Esophagus mucosa (tissue), 1 donor: ENCODE data around the gene PTPN13. TPM values are rescaled to one million over a fixed set of nuclear protein-coding genes. Genes with fewer than 3 reads are reported as not detected.
"Not testable (repeated sequence)": the region's sequence is repeated elsewhere in the genome, so short reads cannot be mapped to it uniquely, and the experiment has no call there.

Source experiments
- ATAC-seq: fragments of 200-7000 bp; cut with Tn5 transposase; one replicate; pipeline ENCODE4 v1.9.1; 2020
- total RNA-seq: library from RNA; stranded (reverse); gene quantifications from one replicate; pipeline ENCODE4 v1.2.4, GENCODE V29; 2023
- donor health status: DM: yes; HTN: yes; CAD: no.

Gene PTPN13
- total RNA-seq, 1 donor from 2014 or later, result 87.3 TPM

GRCh38 chr4:86718152-86718551 is 124.0 kb downstream of the PTPN13 start:
- no peak for ATAC-seq

GRCh38 chr4:86719149-86719548 is 125.0 kb downstream of the PTPN13 start:
- not testable (repeated sequence) for ATAC-seq

DNA sequence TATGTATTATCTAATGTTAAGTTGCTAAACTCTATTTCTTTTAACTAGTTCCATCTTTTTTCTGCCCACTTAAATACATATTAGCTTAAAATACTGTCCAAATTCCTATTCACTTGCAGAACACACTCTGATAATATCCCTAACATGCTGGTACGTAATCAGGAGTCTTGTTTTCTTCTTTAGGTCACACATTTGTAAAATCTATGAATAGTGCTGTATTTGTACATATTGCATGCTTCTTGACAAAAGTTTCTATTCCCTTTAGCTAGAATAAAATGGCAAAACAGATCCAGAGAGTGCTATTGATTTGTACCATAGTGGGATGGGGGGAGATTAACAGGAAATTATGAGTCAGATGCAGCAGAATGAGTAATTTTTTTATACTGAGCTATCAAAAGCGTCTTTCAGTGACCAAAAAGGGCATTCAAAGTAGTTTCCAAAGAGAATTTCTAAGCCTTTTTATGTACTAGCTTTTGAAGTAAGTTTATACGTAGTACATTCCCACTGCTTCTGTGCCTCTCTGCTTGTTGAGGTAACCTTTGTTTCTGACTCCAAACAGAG is 126.5 kb downstream of the PTPN13 start:
- ATAC-seq, result no peak

GRCh38 chr4:86721412-86721811 is 127.3 kb downstream of the PTPN13 start:
- ATAC-seq, result no peak

DNA sequence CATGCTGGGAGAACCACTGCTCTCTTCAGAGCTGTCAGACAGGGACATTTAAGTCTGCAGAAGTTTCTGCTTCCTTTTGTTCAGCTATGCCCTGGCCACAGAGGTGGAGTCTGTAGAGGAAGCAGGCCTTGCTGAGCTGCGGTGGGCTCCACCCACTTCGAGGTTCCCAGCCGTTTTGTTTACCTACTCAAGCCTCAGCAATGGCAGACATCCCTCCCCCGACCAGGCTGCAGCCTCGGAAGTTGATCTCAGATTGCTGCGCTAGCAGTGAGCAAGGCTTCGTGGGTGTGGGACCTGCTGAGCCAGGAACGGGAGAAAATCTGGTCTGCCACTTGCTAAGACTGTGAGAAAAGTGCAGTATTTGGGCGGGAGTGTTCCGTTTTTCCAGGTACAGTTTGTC is 136.2 kb downstream of the PTPN13 start:
- ATAC-seq, result no peak

DNA sequence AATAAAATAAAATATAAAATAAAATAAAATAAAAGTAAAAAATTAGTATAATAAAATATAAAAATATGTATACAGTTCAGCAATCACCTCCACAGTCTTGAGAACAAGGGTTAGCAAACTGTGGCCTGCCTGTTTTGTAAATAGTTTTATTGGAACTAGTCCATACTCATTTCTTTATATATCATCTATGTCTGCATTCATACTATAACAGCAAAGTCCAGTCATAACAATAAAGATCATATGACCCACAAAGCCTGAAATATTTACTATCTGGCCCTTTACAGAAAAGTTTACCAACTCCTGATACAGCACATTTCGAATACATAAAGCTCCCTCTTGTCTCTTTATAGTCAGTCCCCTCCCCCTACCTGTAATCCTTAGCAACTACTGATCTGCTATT is 143.1 kb downstream of the PTPN13 start:
- no peak for ATAC-seq

GRCh38 chr4:86741846-86742245 is 147.7 kb downstream of the PTPN13 start:
- ATAC-seq, result no peak

GRCh38 chr4:86744570-86744969 is 150.5 kb downstream of the PTPN13 start:
- peak; percentile 55 for ATAC-seq

- no peak for ATAC-seq
Measured at GRCh38 chr4:86749121-86749520, 155.0 kb downstream of the PTPN13 start.

DNA sequence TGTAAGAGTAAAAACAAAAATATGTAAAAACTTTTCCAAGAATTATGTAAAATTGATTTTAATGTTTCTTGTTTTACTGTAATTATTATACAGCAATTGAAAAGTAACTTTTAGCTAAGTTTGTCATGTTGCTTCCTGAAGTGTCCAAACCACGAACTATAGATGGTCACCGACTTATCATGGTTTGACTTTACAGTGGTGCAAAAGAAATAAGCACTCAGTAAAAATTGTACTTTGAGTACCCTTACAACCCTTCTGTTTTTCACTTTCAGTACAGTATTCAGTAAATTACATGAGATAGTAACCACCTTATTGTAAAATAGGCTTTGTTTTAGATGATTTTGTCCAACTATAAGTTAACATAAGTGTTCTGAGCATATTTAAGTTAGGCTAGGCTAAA is 161.3 kb downstream of the PTPN13 start:
- ATAC-seq, result no peak

- ATAC-seq, result peak; percentile 71
Measured at GRCh38 chr4:86757468-86757867, 163.4 kb downstream of the PTPN13 start.

DNA sequence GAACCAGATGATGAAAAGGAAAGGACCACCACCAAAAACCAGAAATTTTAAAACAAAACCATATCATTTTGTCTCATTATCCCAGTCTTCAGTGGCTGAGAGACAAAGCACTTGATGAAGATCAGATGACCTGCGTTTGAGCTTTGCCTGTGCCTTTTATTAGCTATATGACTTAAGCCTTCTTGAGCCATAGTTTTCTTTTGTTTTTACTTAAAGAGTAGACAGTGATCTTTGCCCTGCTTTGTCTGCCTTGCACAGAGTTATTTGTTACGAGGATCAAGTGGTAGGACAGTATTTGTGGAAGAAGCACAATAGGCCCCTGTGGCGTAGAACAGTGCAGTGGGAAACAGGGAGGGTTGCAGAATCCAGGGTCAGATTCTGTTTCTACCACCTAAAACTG is 165.2 kb downstream of the PTPN13 start:
- ATAC-seq, result no peak

DNA sequence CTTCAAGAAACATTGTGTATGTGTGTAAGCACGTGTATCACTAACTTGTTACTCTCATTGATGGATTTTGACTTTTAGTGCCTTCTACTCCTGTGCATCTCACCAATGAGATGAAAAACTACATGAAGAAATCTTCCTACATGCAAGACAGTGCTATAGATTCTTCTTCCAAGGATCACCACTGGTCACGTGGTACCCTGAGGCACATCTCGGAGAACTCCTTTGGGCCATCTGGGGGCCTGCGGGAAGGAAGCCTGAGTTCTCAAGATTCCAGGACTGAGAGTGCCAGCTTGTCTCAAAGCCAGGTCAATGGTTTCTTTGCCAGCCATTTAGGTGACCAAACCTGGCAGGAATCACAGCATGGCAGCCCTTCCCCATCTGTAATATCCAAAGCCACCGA is 168.5 kb downstream of the PTPN13 start:
- ATAC-seq, result no peak

- ATAC-seq, result no peak
Measured at GRCh38 chr4:86769794-86770193, 175.7 kb downstream of the PTPN13 start.

GRCh38 chr4:86771141-86771540 is 177.0 kb downstream of the PTPN13 start:
- ATAC-seq, result no peak

- no peak for ATAC-seq
Measured at GRCh38 chr4:86775061-86775460, 180.9 kb downstream of the PTPN13 start.

GRCh38 chr4:86778175-86778574 is 184.1 kb downstream of the PTPN13 start:
- no peak for ATAC-seq

- no peak for ATAC-seq
Measured at GRCh38 chr4:86788826-86789225, 194.7 kb downstream of the PTPN13 start.

DNA sequence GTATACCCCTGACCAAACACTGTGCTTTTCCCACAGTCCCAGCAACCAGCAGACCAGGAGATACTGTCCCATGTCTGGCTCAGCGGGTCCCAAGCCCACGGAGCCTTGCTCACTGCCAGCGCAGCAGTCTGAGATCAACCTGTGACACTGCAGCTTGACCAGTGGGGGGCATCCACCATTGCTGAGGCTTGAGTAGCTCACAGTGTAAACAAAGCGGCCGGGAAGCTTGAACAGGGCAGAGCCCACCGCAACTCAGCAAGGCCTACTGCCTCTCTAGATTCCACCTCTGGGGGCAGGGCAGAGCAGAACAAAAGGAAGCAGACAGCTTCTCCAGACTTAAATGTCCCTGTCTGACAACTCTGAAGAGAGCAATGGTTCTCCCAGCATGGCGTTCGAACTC is 197.0 kb downstream of the PTPN13 start:
- ATAC-seq, result no peak

- ATAC-seq, result peak; percentile 20
Measured at GRCh38 chr4:86809809-86810208, 215.7 kb downstream of the PTPN13 start.

DNA sequence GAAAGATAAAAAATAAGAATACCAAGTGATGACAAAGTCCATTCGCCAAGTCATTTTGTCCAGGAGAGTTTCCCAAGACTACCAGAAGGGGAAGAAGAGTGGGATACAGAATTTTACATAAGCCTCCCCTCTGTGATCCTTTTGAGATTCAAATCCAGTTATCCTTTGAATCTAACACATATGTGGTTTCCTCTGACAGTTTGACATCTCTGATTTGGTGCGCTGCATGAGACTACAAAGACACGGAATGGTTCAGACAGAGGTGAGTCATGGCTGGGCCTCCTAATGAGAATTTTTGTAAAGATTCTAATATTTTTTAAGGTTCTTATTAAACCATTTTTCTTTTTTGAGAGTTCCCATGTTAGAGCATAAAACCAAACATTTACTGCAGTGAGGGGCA is 216.7 kb downstream of the PTPN13 start:
- ATAC-seq, result no peak

- no peak for ATAC-seq
Measured at GRCh38 chr4:86815653-86816052, 221.5 kb downstream of the PTPN13 start.

DNA sequence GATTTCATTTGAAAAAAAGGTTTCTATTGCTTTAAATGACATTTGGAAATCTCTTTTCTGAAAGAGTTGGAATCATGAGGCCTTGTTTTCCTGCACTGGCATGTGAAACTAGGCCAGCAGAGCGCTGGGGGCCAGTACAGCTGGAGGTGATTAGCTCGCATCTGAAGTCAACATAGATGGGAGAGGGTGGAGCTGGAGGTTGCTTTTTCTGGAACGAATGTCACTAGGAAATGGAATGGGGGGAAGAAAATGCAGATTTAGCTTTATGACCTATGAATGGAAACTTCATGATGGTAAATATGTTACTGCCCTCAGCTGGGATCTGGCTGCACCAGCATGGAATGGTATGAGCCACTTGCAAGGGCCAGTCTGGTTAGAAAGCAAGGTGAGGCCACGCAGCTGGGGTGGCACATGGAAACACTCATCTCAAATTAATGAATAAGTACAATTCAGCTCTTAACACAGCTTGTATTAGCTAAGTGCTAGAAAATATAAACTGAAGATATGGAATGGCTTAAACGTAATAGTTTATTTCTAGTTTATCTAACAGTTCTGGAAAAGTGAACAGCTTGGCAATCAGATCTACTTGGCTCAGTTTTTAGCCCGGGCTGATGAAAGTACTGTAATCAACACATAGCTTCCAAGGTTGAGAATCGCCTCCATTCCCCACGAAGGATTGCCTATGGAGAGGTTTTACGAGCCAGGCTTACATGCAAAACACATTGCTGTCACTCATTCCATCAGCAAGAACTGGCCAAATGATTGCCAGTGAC is 222.6 kb downstream of the PTPN13 start:
- ATAC-seq, result no peak

GRCh38 chr4:86818211-86818610 is 224.1 kb downstream of the PTPN13 start:
- ATAC-seq, result no peak

DNA sequence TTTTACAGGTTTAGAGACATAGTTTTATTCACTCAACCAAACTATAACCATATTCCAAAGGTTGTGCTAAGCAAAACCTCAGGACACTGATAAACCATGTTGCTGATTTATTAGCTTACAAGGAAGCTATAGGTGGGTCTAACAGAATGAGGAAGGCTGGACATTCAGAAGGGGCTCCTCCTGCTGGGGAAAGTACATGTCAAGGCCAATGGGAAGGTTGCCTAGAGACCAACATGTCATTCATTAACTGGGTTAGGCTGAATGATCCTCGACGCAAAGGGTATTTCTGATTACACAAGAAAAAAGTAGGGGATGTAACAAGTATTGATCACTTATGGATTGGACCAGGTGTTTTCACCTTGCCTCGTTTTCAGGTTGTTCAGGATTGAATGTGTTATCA is 224.7 kb downstream of the PTPN13 start:
- ATAC-seq, result no peak
